IMR-90 (cell line): Measurements from ENCODE around the gene FAM53B. TPM values are rescaled to one million over a fixed set of nuclear protein-coding genes. Genes with fewer than 3 reads are reported as not detected.

ENCODE experiments used
- ATAC-seq: fragments of 200-7000 bp; cut with Tn5 transposase; 2 replicates; pipeline ENCODE4 v1.9.1; 2020; ENCODE audit warnings: low read depth, mild to moderate bottlenecking, moderate library complexity
- BruUV-seq: library from RNA; stranded (reverse); fragments of 400-500 nt; replicated peaks from 2 replicates; lab custom pipeline; 2021; lab: Mats Ljungman, UMichigan
- CTCF ChIA-PET: fragments of 300-600 bp; formaldehyde crosslinking; extraction: SDS; loops from one replicate; lab custom pipeline; 2021; ENCODE audit warnings: antibody characterized with exemption; lab: Yijun Ruan, JAX
- POLR2A ChIA-PET: fragments of 300-600 bp; sonication (Branson Sonifier 250); formaldehyde crosslinking; loops from one replicate; lab custom pipeline; 2022; ENCODE audit warnings: antibody characterized with exemption; ENCODE audit not compliant: unreplicated experiment; lab: Charles Lee
- DNase-seq: peaks from one replicate; pipeline ENCODE4 v3.0.0; 2013
- H2AFZ ChIP-seq: replicated peaks from 2 replicates; pipeline ENCODE3; 2013; ENCODE audit warnings: low read length, mild to moderate bottlenecking; ENCODE audit not compliant: poor library complexity
- H2AK5ac ChIP-seq: 2 replicates; pipeline ENCODE4 v1.6.1; 2013; ENCODE audit warnings: low read depth, low read length, inconsistent platforms
- H2AK9ac ChIP-seq: replicated peaks from 2 replicates; pipeline ENCODE3; 2013; ENCODE audit warnings: mild to moderate bottlenecking, low read depth, low read length, moderate library complexity; ENCODE audit not compliant: poor library complexity
- H2BK120ac ChIP-seq: 2 replicates; pipeline ENCODE4 v1.6.1; 2013; ENCODE audit warnings: low read depth, low read length, inconsistent platforms
- H2BK15ac ChIP-seq: 3 replicates; pipeline ENCODE4 v1.6.1; 2013; ENCODE audit warnings: low read depth, low read length, inconsistent platforms
- H2BK20ac ChIP-seq: 2 replicates; pipeline ENCODE4 v1.6.1; 2013; ENCODE audit warnings: low read depth, mild to moderate bottlenecking, inconsistent platforms, low read length, moderate library complexity
- H2BK5ac ChIP-seq: 2 replicates; pipeline ENCODE4 v1.6.1; 2013; ENCODE audit warnings: mild to moderate bottlenecking, low read depth, low read length, inconsistent platforms; ENCODE audit not compliant: poor library complexity, severe bottlenecking
- H3K14ac ChIP-seq: replicated peaks from 2 replicates; pipeline ENCODE4 v1.6.1; 2013; ENCODE audit warnings: low read depth, low read length, inconsistent platforms
- H3K18ac ChIP-seq: 2 replicates; pipeline ENCODE4 v1.6.1; 2013; ENCODE audit warnings: low read depth, low read length, control low read depth
- H3K23ac ChIP-seq: 2 replicates; pipeline ENCODE4 v1.6.1; 2013; ENCODE audit warnings: low read depth, low read length, inconsistent platforms
- H3K27ac ChIP-seq: 2 replicates; pipeline ENCODE4 v1.5.1; 2013; ENCODE audit warnings: mild to moderate bottlenecking, control low read depth, low read length; ENCODE audit not compliant: insufficient read depth
- H3K27me3 ChIP-seq: 2 replicates; pipeline ENCODE4 v1.6.1; 2013; ENCODE audit warnings: low read length; ENCODE audit not compliant: control insufficient read depth, insufficient read depth
- H3K36me3 ChIP-seq: 2 replicates; pipeline ENCODE4 v1.6.1; 2013; ENCODE audit warnings: low read length, mixed read lengths; ENCODE audit not compliant: control insufficient read depth, insufficient read depth
- H3K4ac ChIP-seq: 2 replicates; pipeline ENCODE4 v1.6.1; 2013; ENCODE audit warnings: low read depth, low read length, inconsistent platforms
- H3K4me1 ChIP-seq: 2 replicates; pipeline ENCODE4 v1.6.1; 2013; ENCODE audit warnings: low read length, mixed read lengths; ENCODE audit not compliant: control insufficient read depth, insufficient read depth
- H3K4me2 ChIP-seq: 2 replicates; pipeline ENCODE4 v1.6.1; 2013; ENCODE audit warnings: low read depth, mild to moderate bottlenecking, control low read depth, low read length, moderate library complexity
- H3K4me3 ChIP-seq: 2 replicates; pipeline ENCODE4 v1.5.1; 2013; ENCODE audit warnings: low read depth, mild to moderate bottlenecking, control low read depth, low read length, moderate library complexity; ENCODE audit not compliant: insufficient read depth
- H3K56ac ChIP-seq: 2 replicates; pipeline ENCODE4 v1.6.1; 2013; ENCODE audit warnings: low read length, inconsistent platforms; ENCODE audit not compliant: insufficient read depth; ENCODE audit errors: extremely low read depth
- H3K79me1 ChIP-seq, 2 experiments: 2 replicates each; pipeline ENCODE4 v1.6.1; 2013; ENCODE audit warnings: low read length in 2 of 2, inconsistent platforms in 1 of 2, low read depth in 1 of 2
- H3K9ac ChIP-seq: 2 replicates; pipeline ENCODE4 v1.6.1; 2013; ENCODE audit warnings: low read depth, low read length, control low read depth
- H3K9me1 ChIP-seq: 2 replicates; pipeline ENCODE4 v1.6.1; 2013; ENCODE audit warnings: low read length, inconsistent platforms; ENCODE audit not compliant: insufficient read depth
- H3K9me3 ChIP-seq: 2 replicates; pipeline ENCODE4 v1.6.1; 2013; ENCODE audit warnings: low read length; ENCODE audit not compliant: control insufficient read depth, insufficient read depth
- H4K20me1 ChIP-seq: 2 replicates; pipeline ENCODE4 v1.6.1; 2013; ENCODE audit warnings: low read length, inconsistent platforms; ENCODE audit not compliant: insufficient read depth
- H4K5ac ChIP-seq: 2 replicates; pipeline ENCODE4 v1.6.1; 2013; ENCODE audit warnings: mild to moderate bottlenecking, low read depth, low read length, control low read depth
- H4K8ac ChIP-seq, 2 experiments: 2 replicates each; pipeline ENCODE4 v1.6.1; 2013; ENCODE audit warnings: low read depth in 2 of 2, low read length in 2 of 2, control low read depth in 1 of 2, inconsistent platforms in 1 of 2
- H4K91ac ChIP-seq: 2 replicates; pipeline ENCODE4 v1.6.1; 2013; ENCODE audit warnings: low read depth, low read length, inconsistent platforms; ENCODE audit not compliant: insufficient read depth
- BHLHE40 ChIP-seq: fragments of 150-350 bp; IDR thresholded peaks from 2 replicates; pipeline ENCODE4 v1.6.1; 2016; ENCODE audit warnings: mild to moderate bottlenecking, low read depth, low read length
- CTCF ChIP-seq: conservative IDR thresholded peaks from 2 replicates; pipeline ENCODE4 v1.5.1; 2012; ENCODE audit warnings: mild to moderate bottlenecking, low read depth, low read length, improper control_type of control experiment
- MAZ ChIP-seq: IDR thresholded peaks from 2 replicates; pipeline ENCODE4 v1.6.1; 2012; ENCODE audit warnings: low read depth, mild to moderate bottlenecking, low read length, improper control_type of control experiment, moderate library complexity, borderline replicate concordance
- MXI1 ChIP-seq: IDR thresholded peaks from 2 replicates; pipeline ENCODE4 v1.6.1; 2012; ENCODE audit warnings: low read depth, mild to moderate bottlenecking, low read length, moderate library complexity, borderline replicate concordance
- NFE2L2 ChIP-seq: fragments of 150-350 bp; IDR thresholded peaks from 2 replicates; pipeline ENCODE4 v1.6.1; 2016; ENCODE audit warnings: low read depth, mild to moderate bottlenecking, low read length
- RFX5 ChIP-seq: IDR thresholded peaks from 2 replicates; pipeline ENCODE4 v1.8.0; 2012; ENCODE audit warnings: low read depth, mild to moderate bottlenecking, low read length, moderate library complexity
- WGBS, 2 experiments: methylation state at CpG; one replicate each; pipeline versions ENCODE4 v1.1.5 to v1.1.7; 2013; ENCODE audit warnings: missing lambda C conversion rate in 2 of 2; ENCODE audit not compliant: insufficient read length in 1 of 2; ENCODE audit errors: extremely low coverage in 2 of 2; 5-methylcytosine and 5-hydroxymethylcytosine counted together
- dilution Hi-C: fragments of 300-500 bp; cut with HindIII; formaldehyde crosslinking; loops from one replicate; pipeline ENCODE4 v1.14.3; 2018; ENCODE audit warnings: low sequenced_read_pairs; ENCODE audit not compliant: unreplicated experiment
- in situ Hi-C: fragments of 300-500 bp; cut with MboI; formaldehyde crosslinking; loops from 3 replicates; pipeline ENCODE4 v1.14.3; 2019; ENCODE audit warnings: low sequenced_read_pairs, inconsistent platforms, mixed read lengths
- intact Hi-C: fragments of 100-400 bp; cut with micrococcal nuclease; formaldehyde crosslinking; loops from 2 replicates; pipeline ENCODE4 v1.10.0; 2022
- polyA plus RNA-seq, 3 experiments: library from polyadenylated mRNA; depleted of rRNA; stranded (reverse); fragments of >200 nt; gene quantifications; 2 replicates each; pipeline ENCODE4 v1.2.3, GENCODE V29; 2012; ENCODE audit warnings: low replicate concordance in 1 of 3
- total RNA-seq: library from RNA; depleted of rRNA; stranded (reverse); fragments of >200 nt; gene quantifications from 2 replicates; pipeline ENCODE4 v1.2.3, GENCODE V29; 2012

Gene FAM53B
- total and polyA plus RNA-seq, 2 of the 4 experiments (the other 2 are of a cell fraction): 3.8 to 5.7 TPM

DNA sequence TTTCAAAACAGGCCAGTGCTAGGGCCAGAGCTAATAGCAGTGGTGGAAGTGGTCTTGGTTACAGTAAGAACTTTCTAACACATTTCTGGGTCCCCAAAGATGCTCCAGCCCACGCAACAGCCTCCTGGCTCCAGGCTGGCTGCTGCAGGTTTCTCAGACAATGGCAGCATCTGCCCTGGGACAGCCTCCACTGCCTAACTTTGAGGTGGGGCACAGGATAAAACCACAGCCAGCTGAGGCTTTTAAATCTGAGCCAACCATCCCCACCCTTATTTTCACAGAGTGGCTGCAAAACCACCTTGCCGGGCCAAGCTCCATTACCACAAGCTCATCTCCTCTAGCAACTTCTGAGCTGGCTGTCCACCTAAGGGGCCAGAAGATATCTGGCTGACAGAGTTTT lies 84.8 kb downstream of the FAM53B start:
- peaks cover 9% of the 10 kb centered on the region for H4K20me1 ChIP-seq
- no peak overlapping the region for H3K4me2 ChIP-seq
- H2BK15ac ChIP-seq: no peak overlapping the region
- H4K5ac ChIP-seq: no peak overlapping the region
- in situ Hi-C loops (no loop called here), dilution Hi-C loops (no loop called here), intact Hi-C loops (no loop called here)
- ChIA-PET POLR2A (interaction anchor here (0.6 kb wide), 1 partner anchor 187 kb away, joined by 5 read pairs; no protein-coding TSS in a partner anchor), CTCF (interaction anchor here (0.7 kb wide), 1 partner anchor 30 kb away, joined by 3 read pairs; no protein-coding TSS in a partner anchor)
- ATAC-seq (no peak), DNase-seq (no peak)
- peaks cover 0 to 5% of the 10 kb centered on the region in 2 experiments; a peak in 2 of 4 replicates for H3K79me1 ChIP-seq
- H3K4ac ChIP-seq: no peak overlapping the region
- H3K23ac ChIP-seq: no peak overlapping the region
- peaks cover 3% of the 10 kb centered on the region for H3K36me3 ChIP-seq
- no peak overlapping the region for H3K4me3 ChIP-seq
- no peaks in the 10 kb centered on the region for H3K4me1 ChIP-seq
- H3K9me3 ChIP-seq: no peaks in the 10 kb centered on the region
- peaks cover 17% of the 10 kb centered on the region for H3K9me1 ChIP-seq
- WGBS, 2 experiments: 44% methylated on average over 2 of the region's 2 CpGs; no CpG with 5 or more reads in 1 of the 2 experiments
- H4K8ac ChIP-seq: no peak overlapping the region
- no peak overlapping the region for H2AFZ ChIP-seq
- H3K18ac ChIP-seq: no peak overlapping the region
- no peak overlapping the region for H3K14ac ChIP-seq
- H2BK120ac ChIP-seq: no peak overlapping the region
- no peak overlapping the region for H3K27ac ChIP-seq
- no peak overlapping the region for H3K56ac ChIP-seq
- no peak overlapping the region for H2AK5ac ChIP-seq
- no peak overlapping the region for H3K9ac ChIP-seq
- no peak for TF ChIP-seq CTCF
- no peak for TF ChIP-seq BHLHE40
- no peak for TF ChIP-seq MXI1
- no peak for TF ChIP-seq NFE2L2
- TF ChIP-seq RFX5: no peak
- TF ChIP-seq MAZ: no peak
- no peak overlapping the region for H4K91ac ChIP-seq
- H2AK9ac ChIP-seq: no peak overlapping the region
- no peak overlapping the region for H2BK20ac ChIP-seq
- no peak overlapping the region for H2BK5ac ChIP-seq
- H3K27me3 ChIP-seq: no peaks in the 10 kb centered on the region
- BruUV-seq: no TSS peak
